ENCODE data around the gene PDZRN3.

Gene PDZRN3

GRCh38 chr3:73622091-73622805 is 2.5 kb downstream of the PDZRN3 start:
- no peak for DNase-seq

DNA sequence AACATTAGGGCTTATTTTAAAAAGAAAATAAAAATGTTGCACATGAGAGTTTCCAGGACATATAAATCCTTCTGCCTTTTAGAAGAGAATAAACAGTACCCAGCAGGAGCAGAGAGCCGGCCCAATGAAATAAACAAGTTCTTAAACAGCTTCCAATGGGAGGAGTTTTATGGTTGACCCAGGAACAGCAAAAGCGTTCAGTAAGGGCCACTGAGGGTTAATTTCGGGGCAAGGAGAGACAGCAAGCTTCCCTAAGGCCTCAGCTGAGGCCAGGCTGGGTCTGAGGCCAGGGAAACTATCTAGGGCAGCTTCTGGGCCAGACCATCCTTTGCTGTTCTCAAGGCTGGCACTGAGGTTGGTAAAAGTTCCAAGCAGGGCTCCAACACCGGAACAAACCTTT is 3.4 kb downstream of the PDZRN3 start:
- no peak for DNase-seq

DNA sequence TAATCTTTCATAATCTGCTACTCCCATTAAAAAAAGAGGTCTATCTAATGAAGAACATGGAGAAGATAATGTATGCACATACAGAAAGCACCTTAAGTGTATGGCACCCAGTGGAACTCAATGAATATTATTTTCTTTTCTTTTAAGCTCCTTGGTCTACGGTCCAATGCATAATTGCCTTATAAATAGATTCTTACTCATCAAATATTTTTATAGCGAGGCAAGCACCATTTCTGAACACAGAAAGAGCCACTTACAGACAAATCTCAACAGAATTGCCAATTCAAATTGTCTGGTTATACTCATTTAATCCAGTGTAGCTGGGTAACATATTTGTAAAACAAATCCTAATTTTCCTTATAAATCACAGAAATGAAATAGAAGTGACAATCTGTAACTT is 6.3 kb downstream of the PDZRN3 start:
- no peak for DNase-seq

DNA sequence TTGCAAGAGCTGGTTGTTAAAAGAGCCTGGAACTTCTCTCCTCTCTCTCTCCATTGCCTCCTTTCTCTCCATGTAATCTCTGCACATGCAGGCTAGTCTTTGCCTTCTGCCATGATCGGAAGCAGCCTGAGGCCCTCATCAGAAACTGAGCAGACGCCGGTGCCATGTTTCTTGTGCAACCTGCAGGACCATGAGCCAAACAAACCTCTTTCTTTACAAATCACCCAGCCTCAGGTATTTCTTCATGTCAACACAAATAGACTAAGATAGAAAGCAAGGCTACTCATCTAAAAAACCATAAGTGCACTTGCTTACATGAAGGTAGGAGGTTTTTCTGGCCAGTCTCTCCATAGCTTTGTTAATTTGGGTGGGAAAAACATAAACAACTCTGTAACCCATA is 8.7 kb downstream of the PDZRN3 start:
- DNase-seq = no peak

DNA sequence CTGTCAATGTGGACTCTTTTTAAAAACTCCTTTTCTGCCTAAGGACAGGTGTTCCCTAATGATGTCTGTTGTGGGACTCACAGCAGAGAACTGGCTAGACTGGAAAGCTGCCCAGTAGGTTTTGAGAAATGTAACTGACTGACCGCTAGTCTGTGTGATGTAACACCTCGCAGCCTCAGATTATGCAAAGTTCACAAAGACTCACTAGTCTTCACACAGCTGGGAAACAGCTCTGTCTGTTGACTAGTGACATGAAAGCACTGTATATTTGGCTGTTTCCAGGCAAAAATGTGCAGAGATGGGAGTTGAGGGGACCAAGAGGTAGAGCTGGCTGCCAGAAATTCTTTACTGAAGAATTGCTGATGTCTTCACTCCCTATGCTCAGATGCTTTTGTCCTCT is 10.3 kb downstream of the PDZRN3 start:
- no peak for DNase-seq

DNA sequence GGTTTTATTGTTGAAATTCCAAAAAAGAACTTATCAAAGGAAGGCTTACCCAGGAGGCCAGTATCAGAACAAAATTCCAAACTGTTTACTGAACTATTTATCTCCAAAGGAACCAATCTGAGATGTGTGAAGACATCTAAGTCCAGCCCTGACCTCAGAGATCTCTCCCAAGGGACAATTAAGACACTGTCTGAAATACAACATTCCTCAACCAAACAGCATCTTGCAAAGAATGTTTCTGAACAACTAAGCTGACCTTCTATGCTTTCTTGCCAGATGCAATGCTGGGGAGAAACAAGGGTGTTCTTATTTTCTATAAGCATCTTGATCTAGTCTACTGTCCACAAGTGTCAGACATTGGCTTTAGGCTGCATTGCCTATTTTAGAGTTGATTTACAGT is 13.6 kb downstream of the PDZRN3 start:
- no peak for DNase-seq

- no peak for DNase-seq
These were observed 14.2 kb downstream of the PDZRN3 start for GRCh38 chr3:73610493-73610892.

DNA sequence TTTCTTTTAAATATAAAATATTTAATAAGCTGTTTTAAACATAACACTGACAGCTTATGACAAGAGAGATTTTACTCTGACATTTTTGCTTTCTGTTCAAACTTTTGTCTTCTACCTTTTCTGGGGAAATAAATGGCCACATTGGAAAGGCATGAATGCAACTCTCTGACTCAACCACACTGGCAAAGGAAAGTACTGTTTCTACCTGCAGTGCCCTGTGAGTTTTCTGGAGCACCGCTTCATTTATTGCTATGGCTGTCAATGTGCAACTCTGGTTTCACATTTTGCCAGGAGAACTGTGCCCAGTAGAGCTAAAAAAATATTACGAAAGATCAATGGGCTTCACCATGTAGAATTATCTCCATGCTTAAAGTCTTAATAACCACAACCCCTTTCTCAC is 15.1 kb downstream of the PDZRN3 start:
- DNase-seq = no peak

DNA sequence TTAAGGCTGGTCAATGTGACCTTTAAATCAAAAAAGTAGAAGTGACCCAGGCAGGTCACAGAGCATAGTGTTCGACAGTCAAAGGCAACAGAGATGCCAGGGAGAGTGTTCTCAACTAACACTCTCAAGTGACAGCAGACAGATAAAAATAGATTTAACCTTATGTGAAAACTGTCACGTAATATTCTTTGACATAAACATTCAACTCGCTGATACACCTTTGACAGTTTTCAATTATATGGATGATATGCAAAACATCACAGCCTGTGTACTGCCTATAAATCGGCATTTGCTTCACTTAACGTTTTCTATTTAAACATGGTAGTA is 15.5 kb downstream of the PDZRN3 start:
- no peak for DNase-seq

DNA sequence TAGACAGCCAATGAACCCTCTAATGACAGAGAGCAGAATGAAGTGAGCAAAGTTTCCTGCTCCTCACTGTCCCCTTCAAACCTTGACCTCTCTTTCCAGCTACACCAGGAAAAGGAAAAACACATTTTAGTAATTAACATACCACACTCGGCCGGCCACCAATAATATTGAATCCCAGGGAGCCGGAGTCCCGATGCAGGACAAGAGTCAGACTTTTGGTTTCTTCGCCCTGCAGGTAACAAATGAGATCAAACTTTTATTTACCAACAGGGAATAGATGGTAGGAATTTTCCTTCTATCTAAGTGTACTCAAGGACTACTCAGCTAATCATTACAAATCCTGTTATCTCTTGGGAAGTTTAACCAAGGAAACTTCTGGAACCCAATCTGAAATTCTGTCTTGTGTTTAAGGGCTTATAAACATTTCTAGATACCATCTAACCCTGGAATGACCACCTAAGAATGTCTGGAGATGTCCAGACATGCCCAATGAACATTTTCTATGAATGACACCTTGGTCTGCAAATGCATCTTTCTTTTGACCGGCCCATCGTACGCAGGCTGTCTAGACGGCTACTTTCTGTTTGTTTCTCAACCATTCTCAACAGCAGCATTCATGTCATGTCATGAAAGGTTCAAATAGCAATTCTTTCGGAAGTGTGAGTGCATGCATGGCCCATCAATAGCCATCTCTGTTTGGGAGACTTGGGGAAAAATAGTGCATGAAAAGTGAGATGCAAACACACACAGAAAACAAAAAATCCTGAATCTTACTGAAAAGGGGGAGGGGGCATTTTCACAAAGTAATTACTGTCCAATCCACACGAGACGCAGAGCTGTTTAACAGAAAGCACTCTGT is 16.1 kb downstream of the PDZRN3 start:
- DNase-seq = no peak

DNA sequence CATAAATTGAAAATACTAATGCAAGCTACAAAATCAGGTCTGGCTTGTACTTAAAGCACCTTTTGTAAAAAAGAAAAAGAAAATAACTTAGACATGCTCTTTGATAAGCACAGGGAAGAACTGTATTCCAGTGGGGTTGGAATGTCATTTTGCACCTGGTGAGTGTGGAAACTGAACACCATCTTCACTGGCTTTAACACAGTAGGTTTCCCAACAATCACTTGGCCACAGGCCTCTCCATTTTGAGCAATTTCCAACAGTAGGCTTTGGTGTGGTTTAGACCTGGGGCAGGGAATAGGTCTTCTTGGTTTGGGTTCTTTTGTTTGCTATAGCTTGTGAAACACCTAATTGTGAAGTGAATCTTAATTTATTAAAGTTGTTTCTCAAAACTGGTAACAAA is 18.9 kb downstream of the PDZRN3 start:
- no peak for DNase-seq

GRCh38 chr3:73605412-73605811 is 19.3 kb downstream of the PDZRN3 start:
- no peak for DNase-seq

GRCh38 chr3:73604451-73604850 is 20.3 kb downstream of the PDZRN3 start:
- DNase-seq = no peak

DNA sequence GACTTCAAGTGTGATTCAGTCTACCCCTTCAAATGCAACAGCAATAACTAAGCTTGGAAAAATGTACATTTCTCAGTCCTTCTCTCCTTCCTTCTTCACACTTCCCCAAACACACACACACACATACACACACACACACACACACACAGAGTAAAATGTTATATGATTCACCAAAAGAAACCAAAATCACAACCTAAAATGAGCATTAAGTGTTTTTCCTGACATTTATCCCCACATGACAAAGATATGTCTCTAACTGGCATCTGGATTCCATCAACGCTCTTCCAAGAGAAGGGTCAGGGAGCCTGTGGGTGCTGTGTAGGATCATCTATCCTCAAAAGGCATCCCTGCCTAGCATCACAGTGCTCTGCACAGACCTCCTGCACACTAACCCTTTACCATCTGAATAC is 21.0 kb downstream of the PDZRN3 start:
- no peak for DNase-seq

DNA sequence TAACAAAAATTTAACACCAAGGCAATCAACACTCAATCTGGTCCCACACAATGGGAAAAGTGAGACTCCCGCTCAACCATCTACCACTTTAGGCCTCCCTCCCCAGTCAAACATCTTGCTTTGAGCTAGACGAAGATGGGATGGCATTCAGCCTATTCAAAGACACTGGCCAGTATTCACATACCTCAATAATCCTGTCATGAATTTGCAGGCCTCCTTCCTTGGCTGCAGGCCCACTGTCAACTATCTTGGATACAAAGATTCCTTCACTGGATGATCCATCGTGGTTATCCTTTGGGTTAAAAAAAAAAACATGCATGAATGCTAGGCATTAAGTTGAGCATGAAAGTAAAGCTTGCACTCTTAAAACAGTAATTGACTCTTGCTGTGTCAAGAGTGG is 22.6 kb downstream of the PDZRN3 start:
- DNase-seq = no peak

- DNase-seq = no peak
These were observed 23.3 kb downstream of the PDZRN3 start for GRCh38 chr3:73601481-73601880.

GRCh38 chr3:73601011-73601410 is 23.7 kb downstream of the PDZRN3 start:
- DNase-seq = no peak

DNA sequence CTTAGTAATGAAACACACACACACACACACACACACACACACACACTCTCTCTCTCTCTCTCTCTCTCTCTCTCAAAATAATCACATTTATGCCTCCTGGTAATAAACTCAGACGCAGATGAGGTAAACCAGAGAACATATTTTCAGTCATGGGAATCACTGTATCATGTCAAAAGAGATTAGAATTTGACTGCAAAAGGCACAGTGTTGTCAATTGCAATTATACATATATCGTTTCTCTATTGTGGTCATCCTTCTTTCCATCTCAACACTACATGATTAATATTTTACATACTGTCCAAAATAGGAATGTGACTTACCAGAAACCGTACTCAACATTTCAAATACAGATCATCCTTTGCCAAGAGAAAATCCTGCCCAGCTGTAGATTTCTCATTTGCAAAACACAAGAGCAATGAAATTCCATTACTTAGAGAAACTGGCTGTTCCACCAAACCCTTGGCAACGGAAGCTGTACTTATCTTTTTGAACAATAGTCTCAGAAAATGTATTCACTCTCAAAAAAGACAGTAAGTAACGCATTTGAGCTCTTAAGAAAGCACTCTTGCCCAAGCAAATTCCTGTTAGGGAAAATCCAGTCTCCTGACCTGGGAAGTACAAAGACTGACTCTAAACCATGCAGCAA is 24.3 kb downstream of the PDZRN3 start:
- no peak for DNase-seq

GRCh38 chr3:73599605-73600004 is 25.1 kb downstream of the PDZRN3 start:
- no peak for DNase-seq

GRCh38 chr3:73597476-73597875 is 27.3 kb downstream of the PDZRN3 start:
- DNase-seq = no peak

DNA sequence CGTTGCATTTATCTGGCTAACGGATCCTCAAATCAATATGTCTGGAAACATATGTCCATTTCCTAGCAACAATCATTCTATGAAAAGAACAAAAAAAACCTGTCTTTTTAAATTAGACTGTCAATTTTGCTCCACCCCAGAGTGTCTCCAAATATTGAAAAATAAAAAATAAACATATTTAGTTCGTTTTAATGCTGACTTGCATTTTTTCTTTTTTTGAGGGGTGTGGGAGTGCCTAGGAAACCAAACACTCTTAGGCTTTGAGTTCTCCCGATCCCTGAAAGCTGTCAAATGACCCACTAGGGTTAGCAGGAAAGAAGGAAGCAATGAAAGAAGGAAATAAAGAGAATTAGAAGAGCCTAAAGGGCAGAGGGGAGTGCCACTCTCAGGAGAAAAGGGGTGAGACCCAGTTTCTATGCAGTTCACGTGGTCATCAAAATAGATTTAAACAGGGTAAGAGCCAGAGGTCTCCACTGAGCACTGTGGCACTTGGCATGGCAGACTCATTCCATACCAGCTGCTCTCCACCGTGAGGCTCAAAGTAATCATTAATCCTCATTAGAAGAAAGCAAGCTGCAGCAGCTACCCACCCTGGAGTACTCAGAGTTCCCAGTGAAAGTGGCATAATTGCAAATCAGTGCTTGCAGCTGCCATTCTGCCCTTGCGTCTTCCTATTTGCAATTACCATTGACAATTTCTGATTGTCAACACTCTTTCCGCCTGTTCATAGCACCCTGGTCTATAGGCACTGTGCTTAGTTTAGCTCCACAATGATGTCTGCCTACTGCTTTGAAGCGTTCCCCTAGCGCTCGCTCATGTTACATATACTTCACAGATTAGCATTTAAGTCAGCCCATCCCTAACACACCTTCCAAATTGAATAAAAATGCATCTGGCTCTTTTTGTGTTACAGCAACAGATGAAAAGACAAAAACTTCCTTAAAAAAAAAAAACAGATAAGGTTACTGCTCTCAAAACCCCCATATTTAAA is 32.3 kb downstream of the PDZRN3 start:
- no peak for DNase-seq

DNA sequence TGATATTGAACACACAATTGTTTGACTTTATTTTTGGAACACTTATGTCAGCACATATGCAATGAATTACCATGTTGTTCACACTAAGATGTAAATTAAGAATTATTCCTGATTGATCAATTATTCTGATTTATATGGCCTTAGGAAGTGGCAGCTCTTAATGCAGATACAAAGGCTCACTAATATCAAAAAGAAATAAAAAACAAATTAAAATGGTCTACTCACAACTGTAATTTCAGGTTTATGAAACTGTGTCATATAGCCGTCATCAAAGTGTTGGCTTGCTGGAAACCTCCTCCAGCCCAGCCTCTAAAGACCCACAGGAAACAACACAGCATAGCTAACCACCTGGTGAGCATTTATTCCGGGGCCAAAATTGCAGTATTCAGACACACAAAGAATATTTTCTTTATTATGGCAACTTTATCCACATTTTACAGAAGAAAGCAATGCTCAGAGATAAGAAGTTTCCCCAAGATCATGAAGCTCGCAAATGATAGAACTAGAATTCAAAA is 33.4 kb downstream of the PDZRN3 start:
- DNase-seq = no peak

GRCh38 chr3:73586628-73587027 is 38.1 kb downstream of the PDZRN3 start:
- DNase-seq = no peak
